Lung (tissue), 12 donors: ENCODE results near the gene PPAT. TPM values are rescaled to one million over a fixed set of nuclear protein-coding genes. Genes with fewer than 3 reads are reported as not detected.
"Not testable (repeated sequence)": the region's sequence is repeated elsewhere in the genome, so short reads cannot be mapped to it uniquely, and the experiment has no call there.

Experiments
- ATAC-seq: fragments of 200-7000 bp; cut with Tn5 transposase; one replicate; pipeline ENCODE4 v1.9.1; 2020; ENCODE audit warnings: moderate number of reproducible peaks; ENCODE audit not compliant: insufficient read depth, low FRiP score
- DNase-seq, 3 donors: peaks; one replicate each; pipeline ENCODE4 v3.0.0-alpha.2; 2013 to 2017
- H3K27ac ChIP-seq, 2 donors: one replicate each; pipeline ENCODE4 v1.5.1; 2013; ENCODE audit warnings: mild to moderate bottlenecking in 2 of 2, moderate library complexity in 2 of 2, control low read depth in 1 of 2, inconsistent platforms in 1 of 2, low read depth in 1 of 2, low read length in 1 of 2
- H3K27me3 ChIP-seq, 3 donors: one replicate each; pipeline ENCODE4 v1.5.1; 2013; ENCODE audit warnings: low read length in 2 of 3; ENCODE audit not compliant: control insufficient read depth in 3 of 3, insufficient read depth in 3 of 3
- H3K36me3 ChIP-seq, 4 donors: one replicate each; pipeline ENCODE4 v1.5.1; 2013; ENCODE audit warnings: low read length in 4 of 4, mild to moderate bottlenecking in 1 of 4, moderate library complexity in 1 of 4; ENCODE audit not compliant: control insufficient read depth in 4 of 4, insufficient read depth in 4 of 4
- H3K4me1 ChIP-seq, 5 donors: one replicate each; pipeline ENCODE4 v1.5.1; 2013; ENCODE audit warnings: low read length in 5 of 5, mild to moderate bottlenecking in 2 of 5, moderate library complexity in 1 of 5; ENCODE audit not compliant: control insufficient read depth in 5 of 5, insufficient read depth in 5 of 5
- H3K4me3 ChIP-seq: one replicate; pipeline ENCODE4 v1.5.1; 2013; ENCODE audit warnings: mild to moderate bottlenecking, control low read depth, moderate library complexity
- H3K9ac ChIP-seq, 2 donors: one replicate each; pipeline ENCODE4 v1.5.1; 2013; ENCODE audit warnings: low read length in 2 of 2, control low read depth in 1 of 2; ENCODE audit not compliant: insufficient read depth in 1 of 2
- H3K9me3 ChIP-seq, 4 donors: one replicate each; pipeline ENCODE4 v1.5.1; 2013; ENCODE audit warnings: low read length in 3 of 4, mild to moderate bottlenecking in 1 of 4, moderate library complexity in 1 of 4; ENCODE audit not compliant: control insufficient read depth in 4 of 4, insufficient read depth in 3 of 4
- CTCF ChIP-seq: IDR thresholded peaks from 2 replicates; pipeline ENCODE4 v1.5.1; 2012; ENCODE audit warnings: mild to moderate bottlenecking; ENCODE audit errors: control extremely low read depth, extremely low read depth
- WGBS, 2 donors: extraction: QIAGEN DNeasy Blood & Tissue Kit; methylation state at CpG; one replicate each; pipeline ENCODE4 v1.1.7; 2013; 5-methylcytosine and 5-hydroxymethylcytosine counted together
- polyA plus RNA-seq, 2 donors: library from polyadenylated mRNA; stranded (reverse); fragments of 200-250 nt; gene quantifications; one replicate each; pipeline ENCODE4 v1.2.1, GENCODE V29; 2013
- total RNA-seq, 2 donors: library from RNA; depleted of rRNA in 1 of 2; stranded (reverse); fragments of >200 nt in 1 of 2; gene quantifications; one replicate each; pipeline ENCODE4 v1.2.1, GENCODE V29; 2014 to 2021
- donor health status: control.
- donor health status: control.
- donor health status: Bipolar disorder and iron deficiency.
- donor health status: healthy.
- donor health status: DM: yes; HTN: yes; CAD: no.

Gene PPAT
- total and polyA plus RNA-seq, 4 donors = 2.0 to 10.7 (median 6.0) TPM

GRCh38 chr4:56370377-56370776, 65.0 kb downstream of the PPAT start:
- H3K4me3 ChIP-seq = no peak overlapping the region
- no peaks in the 10 kb centered on the region for H3K27me3 ChIP-seq
- TF ChIP-seq CTCF = no peak
- no peaks in the 10 kb centered on the region for H3K9me3 ChIP-seq
- 96% methylated on average over 3 of the region's 3 CpGs for WGBS, 2 donors
- H3K27ac ChIP-seq = no peak overlapping the region
- H3K9ac ChIP-seq = no peak overlapping the region
- H3K36me3 ChIP-seq = peaks cover 0 to 11% (median 4%) of the 10 kb centered on the region in 4 donors
- DNase-seq (no peak), ATAC-seq (no peak)
- peaks cover 0 to 5% (median 0%) of the 10 kb centered on the region in 5 donors for H3K4me1 ChIP-seq

GRCh38 chr4:56362981-56363380, 72.4 kb downstream of the PPAT start:
- not testable (repeated sequence) for H3K27me3 ChIP-seq, H3K4me3 ChIP-seq, H3K27ac ChIP-seq, H3K9ac ChIP-seq, H3K4me1 ChIP-seq, H3K36me3 ChIP-seq, ATAC-seq, DNase-seq, H3K9me3 ChIP-seq
- 93 to 95% methylated on average over 12 of the region's 12 CpGs for WGBS, 2 donors

GRCh38 chr4:56360071-56360470, 75.3 kb downstream of the PPAT start:
- H3K27me3 ChIP-seq = no peaks in the 10 kb centered on the region
- H3K9me3 ChIP-seq = no peaks in the 10 kb centered on the region

GRCh38 chr4:56356650-56357049, 78.8 kb downstream of the PPAT start:
- WGBS, 2 donors = 97% methylated on average over 9 of the region's 9 CpGs
- H3K27ac ChIP-seq = no peak overlapping the region
- no peaks in the 10 kb centered on the region for H3K4me1 ChIP-seq
- no peaks in the 10 kb centered on the region for H3K9me3 ChIP-seq
- no peak for TF ChIP-seq CTCF
- H3K27me3 ChIP-seq = no peaks in the 10 kb centered on the region
- no peak overlapping the region for H3K4me3 ChIP-seq
- no peak overlapping the region for H3K9ac ChIP-seq
- DNase-seq = no peak
- peaks cover 12 to 29% (median 17%) of the 10 kb centered on the region in 4 donors for H3K36me3 ChIP-seq
- ATAC-seq = no peak

More at GRCh38 chr4:56360071-56360470, 75.3 kb downstream of the PPAT start:
- peaks cover 7 to 17% (median 12%) of the 10 kb centered on the region in 4 donors for H3K36me3 ChIP-seq
- no peak overlapping the region for H3K4me3 ChIP-seq
- H3K9ac ChIP-seq = no peak overlapping the region
- no peak overlapping the region for H3K27ac ChIP-seq
- H3K4me1 ChIP-seq = no peaks in the 10 kb centered on the region
- DNase-seq = no peak
- TF ChIP-seq CTCF = no peak
- ATAC-seq = no peak
